H1 (cell line): ENCODE results near the gene PRTG. TPM values are rescaled to one million over a fixed set of nuclear protein-coding genes. Genes with fewer than 3 reads are reported as not detected.

Source experiments
- CTCF ChIA-PET: fragments of 300-600 bp; sonication (Branson Sonifier 250); formaldehyde crosslinking; loops from one replicate; lab custom pipeline; 2021; ENCODE audit not compliant: partially characterized antibody; lab: Charles Lee
- POLR2A ChIA-PET: fragments of 300-600 bp; sonication (Branson Sonifier 250); formaldehyde crosslinking; loops from one replicate; lab custom pipeline; 2021; ENCODE audit warnings: inconsistent platforms; ENCODE audit not compliant: partially characterized antibody; lab: Charles Lee
- DNase-seq, 2 experiments: peaks; one replicate each; pipeline versions ENCODE4 v3.0.0 to v3.0.0-alpha.2; 2010 to 2022; ENCODE audit warnings: low spot score in 2 of 2, low read depth in 1 of 2, mixed read lengths in 1 of 2
- FAIRE-seq: peaks from 2 replicates; lab custom pipeline; 2011; peaks lifted over from hg19 to GRCh38; lab: Jason Lieb, UNC
- H2AFZ ChIP-seq: 2 replicates; pipeline ENCODE4 v1.8.1; 2012; ENCODE audit warnings: low read length, inconsistent platforms
- H2AK5ac ChIP-seq: 2 replicates; pipeline ENCODE4 v1.6.1; 2013; ENCODE audit warnings: low read depth, low read length
- H2BK120ac ChIP-seq: replicated peaks from 2 replicates; pipeline ENCODE3; 2013; ENCODE audit warnings: low read depth, low read length, inconsistent platforms
- H2BK12ac ChIP-seq: 2 replicates; pipeline ENCODE4 v1.6.1; 2013; ENCODE audit warnings: low read depth, low read length
- H2BK15ac ChIP-seq: 2 replicates; pipeline ENCODE4 v1.6.1; 2013; ENCODE audit warnings: low read length
- H2BK20ac ChIP-seq: 2 replicates; pipeline ENCODE4 v1.6.1; 2013; ENCODE audit warnings: low read length
- H2BK5ac ChIP-seq: 2 replicates; pipeline ENCODE4 v1.6.1; 2013; ENCODE audit warnings: low read depth, low read length
- H3K14ac ChIP-seq: 2 replicates; pipeline ENCODE4 v1.6.1; 2013; ENCODE audit warnings: inconsistent platforms; ENCODE audit not compliant: insufficient read length
- H3K18ac ChIP-seq: 2 replicates; pipeline ENCODE4 v1.6.1; 2013; ENCODE audit warnings: low read length; ENCODE audit errors: extremely low read depth
- H3K23ac ChIP-seq: 2 replicates; pipeline ENCODE4 v1.6.1; 2013; ENCODE audit warnings: inconsistent platforms; ENCODE audit not compliant: insufficient read length
- H3K23me2 ChIP-seq: 2 replicates; pipeline ENCODE4 v1.6.1; 2013; ENCODE audit warnings: low read depth, low read length
- H3K27ac ChIP-seq: 2 replicates; pipeline ENCODE4 v1.6.1; 2011; ENCODE audit warnings: low read depth, low read length, inconsistent platforms
- H3K27me3 ChIP-seq, 4 experiments: replicated peaks in 1 of 4; 1 replicate in 1 of 4; 2 replicates in 3 of 4; pipeline versions ENCODE4 v1.6.1 to v1.8.1; 2011 to 2013; ENCODE audit warnings: low read length in 3 of 4, mild to moderate bottlenecking in 3 of 4, inconsistent platforms in 2 of 4, mixed read lengths in 2 of 4, moderate library complexity in 1 of 4; ENCODE audit not compliant: control insufficient read depth in 3 of 4, insufficient read depth in 3 of 4; ENCODE audit errors: extremely low read depth in 1 of 4
- H3K36me3 ChIP-seq, 4 experiments: 2 replicates each; pipeline versions ENCODE4 v1.6.1 to v1.8.1; 2011 to 2013; ENCODE audit warnings: mild to moderate bottlenecking in 4 of 4, low read length in 3 of 4, moderate library complexity in 2 of 4, control low read depth in 1 of 4, inconsistent platforms in 1 of 4; ENCODE audit not compliant: insufficient read depth in 4 of 4, control insufficient read depth in 2 of 4
- H3K4ac ChIP-seq: replicated peaks from 2 replicates; pipeline ENCODE3; 2013; ENCODE audit warnings: low read length, low read depth, mixed read lengths, inconsistent platforms; ENCODE audit not compliant: insufficient read length
- H3K4me1 ChIP-seq, 4 experiments: replicated peaks in 1 of 4; 1 replicate in 1 of 4; 2 replicates in 3 of 4; pipeline versions ENCODE4 v1.6.1 to v1.8.1; 2011 to 2013; ENCODE audit warnings: low read length in 3 of 4, inconsistent platforms in 2 of 4, mixed read lengths in 1 of 4; ENCODE audit not compliant: insufficient read depth in 4 of 4, control insufficient read depth in 3 of 4
- H3K4me2 ChIP-seq, 2 experiments: 2 replicates each; pipeline versions ENCODE4 v1.6.1 to v1.8.1; 2011 to 2013; ENCODE audit warnings: low read depth in 2 of 2, low read length in 2 of 2, control low read depth in 1 of 2, inconsistent platforms in 1 of 2, mild to moderate bottlenecking in 1 of 2; ENCODE audit not compliant: insufficient read depth in 1 of 2
- H3K4me3 ChIP-seq, 4 experiments: fragments of 200-600, 300-600 bp in 1 of 4; sonication (generic), shearing (Covaris generic), sonication (Bioruptor Twin) in 1 of 4; 2 replicates each; pipeline versions ENCODE4 v1.5.1 to v1.8.1; 2011 to 2016; ENCODE audit warnings: low read length in 4 of 4, low read depth in 3 of 4, control low read depth in 2 of 4, inconsistent platforms in 2 of 4, mild to moderate bottlenecking in 2 of 4, mixed read lengths in 1 of 4, moderate library complexity in 1 of 4; ENCODE audit not compliant: insufficient read depth in 2 of 4; ENCODE audit errors: extremely low read depth in 1 of 4
- H3K56ac ChIP-seq: replicated peaks from 2 replicates; pipeline ENCODE3; 2013; ENCODE audit warnings: low read depth, mild to moderate bottlenecking, mixed read lengths, low read length, inconsistent platforms; ENCODE audit not compliant: insufficient read length
- H3K79me1 ChIP-seq: 2 replicates; pipeline ENCODE4 v1.6.1; 2013; ENCODE audit warnings: low read depth, low read length, control low read depth
- H3K79me2 ChIP-seq, 2 experiments: 2 replicates each; pipeline versions ENCODE4 v1.6.1 to v1.8.1; 2012 to 2013; ENCODE audit warnings: low read length in 2 of 2, mild to moderate bottlenecking in 2 of 2, inconsistent platforms in 1 of 2; ENCODE audit not compliant: insufficient read depth in 2 of 2, control insufficient read depth in 1 of 2
- H3K9ac ChIP-seq, 4 experiments: replicated peaks in 1 of 4; 1 replicate in 1 of 4; 2 replicates in 3 of 4; pipeline versions ENCODE4 v1.6.1 to v1.8.1; 2011 to 2013; ENCODE audit warnings: low read depth in 3 of 4, low read length in 3 of 4, control low read depth in 2 of 4, mild to moderate bottlenecking in 2 of 4, moderate library complexity in 2 of 4, inconsistent platforms in 1 of 4; ENCODE audit errors: extremely low read depth in 1 of 4
- H3K9me3 ChIP-seq, 2 experiments: 2 replicates each; pipeline versions ENCODE4 v1.6.1 to v1.8.1; 2012 to 2013; ENCODE audit warnings: mild to moderate bottlenecking in 2 of 2, moderate library complexity in 2 of 2, control low read depth in 1 of 2, inconsistent platforms in 1 of 2, low read depth in 1 of 2, low read length in 1 of 2, mixed read lengths in 1 of 2; ENCODE audit not compliant: insufficient read depth in 2 of 2
- H4K20me1 ChIP-seq, 2 experiments: replicated peaks in 1 of 2; 2 replicates each; pipeline versions ENCODE3 to v1.8.1; 2011 to 2013; ENCODE audit warnings: inconsistent platforms in 2 of 2, low read length in 2 of 2, mild to moderate bottlenecking in 1 of 2; ENCODE audit not compliant: insufficient read depth in 2 of 2, control insufficient read depth in 1 of 2
- H4K5ac ChIP-seq: 2 replicates; pipeline ENCODE4 v1.6.1; 2013; ENCODE audit warnings: low read length, low read depth, mixed read lengths, inconsistent platforms; ENCODE audit not compliant: insufficient read length
- H4K8ac ChIP-seq: 2 replicates; pipeline ENCODE4 v1.8.0; 2013; ENCODE audit warnings: mild to moderate bottlenecking, moderate library complexity, low read length, inconsistent platforms; ENCODE audit not compliant: insufficient read depth; ENCODE audit errors: extremely low read depth
- H4K91ac ChIP-seq: replicated peaks from 2 replicates; pipeline ENCODE3; 2013; ENCODE audit warnings: low read length, mixed read lengths, inconsistent platforms; ENCODE audit not compliant: insufficient read length
- BRCA1 ChIP-seq: IDR thresholded peaks from 2 replicates; pipeline ENCODE4 v1.6.1; 2012; ENCODE audit warnings: low read depth, low read length, improper control_type of control experiment
- CEBPB ChIP-seq: IDR thresholded peaks from 2 replicates; pipeline ENCODE4 v1.6.1; 2012; ENCODE audit warnings: low read depth, low read length
- CTBP2 ChIP-seq: IDR thresholded peaks from 2 replicates; pipeline ENCODE4 v1.7.0; 2011; ENCODE audit warnings: borderline replicate concordance, mild to moderate bottlenecking, moderate library complexity, mixed read lengths, low read length; ENCODE audit not compliant: insufficient read depth, insufficient read length
- E2F6 ChIP-seq: IDR thresholded peaks from 2 replicates; pipeline ENCODE4 v1.6.1; 2012; ENCODE audit warnings: inconsistent platforms
- EGR1 ChIP-seq: IDR thresholded peaks from 2 replicates; pipeline ENCODE4 v1.6.1; 2011; ENCODE audit warnings: low read depth, low read length, borderline replicate concordance
- FOSL1 ChIP-seq: IDR thresholded peaks from 2 replicates; pipeline ENCODE4 v1.6.1; 2011; ENCODE audit warnings: mild to moderate bottlenecking, low read depth, low read length, moderate library complexity; ENCODE audit not compliant: insufficient read depth
- GTF2F1 ChIP-seq: IDR thresholded peaks from 2 replicates; pipeline ENCODE4 v1.6.1; 2012; ENCODE audit warnings: low read depth, low read length, improper control_type of control experiment, borderline replicate concordance
- POLR2A ChIP-seq, 2 experiments: IDR thresholded peaks; 1 replicate in 1 of 2; 2 replicates in 1 of 2; pipeline ENCODE4 v1.6.1; 2011; ENCODE audit warnings: low read depth in 2 of 2, low read length in 2 of 2, mild to moderate bottlenecking in 2 of 2; ENCODE audit errors: control extremely low read depth in 1 of 2
- POU5F1 ChIP-seq: IDR thresholded peaks from 2 replicates; pipeline ENCODE4 v1.6.1; 2011; ENCODE audit warnings: low read depth, mild to moderate bottlenecking, low read length, moderate library complexity
- SAP30 ChIP-seq: fragments of 300-600 bp; sonication (generic); IDR thresholded peaks from 2 replicates; pipeline ENCODE4 v1.7.1; 2012; ENCODE audit warnings: low read length, moderate library complexity, mild to moderate bottlenecking, inconsistent platforms; ENCODE audit not compliant: insufficient read depth, insufficient replicate concordance
- SP2 ChIP-seq: IDR thresholded peaks from 2 replicates; pipeline ENCODE4 v1.6.1; 2012; ENCODE audit warnings: mild to moderate bottlenecking, low read length, inconsistent platforms
- SUZ12 ChIP-seq: fragments of 200-600 bp; sonication (generic); IDR thresholded peaks from 2 replicates; pipeline ENCODE4 v1.6.1; 2012; ENCODE audit warnings: mild to moderate bottlenecking, inconsistent platforms, low read length, moderate library complexity, mixed read lengths
- TAF1 ChIP-seq: IDR thresholded peaks from 2 replicates; pipeline ENCODE4 v1.6.1; 2011; ENCODE audit warnings: mild to moderate bottlenecking, low read depth, low read length
- TAF7 ChIP-seq: optimal IDR thresholded peaks from 2 replicates; pipeline ENCODE3; 2011; ENCODE audit warnings: low read depth, mild to moderate bottlenecking, inconsistent platforms, low read length, moderate library complexity, borderline replicate concordance
- ZNF274 ChIP-seq: IDR thresholded peaks from 2 replicates; pipeline ENCODE4 v1.7.0; 2012; ENCODE audit warnings: low read length, borderline replicate concordance; ENCODE audit errors: extremely low read depth
- WGBS, 2 experiments: shearing (Covaris generic) in 1 of 2; methylation state at CpG; one replicate each; pipeline versions ENCODE4 v1.1.6 to v1.1.7; 2013 to 2015; ENCODE audit warnings: low lambda C conversion rate in 2 of 2, mixed read lengths in 2 of 2, inconsistent platforms in 1 of 2, low coverage in 1 of 2, missing lambda C conversion rate in 1 of 2; ENCODE audit not compliant: insufficient replicate concordance in 2 of 2, insufficient coverage in 1 of 2, insufficient read length in 1 of 2; ENCODE audit errors: extremely low coverage in 1 of 2, missing lambda C conversion rate in 1 of 2; 5-methylcytosine and 5-hydroxymethylcytosine counted together
- polyA plus RNA-seq, 7 experiments: library from polyadenylated mRNA; depleted of rRNA in 3 of 7; stranded (reverse) in 5 of 7; unstranded in 2 of 7; fragments of >200 nt in 5 of 7; fragments of 200-250 nt in 2 of 7; gene quantifications; 1 replicate in 5 of 7; 2 replicates in 1 of 7; 4 replicates in 1 of 7; pipeline versions ENCODE4 v1.2.1 to v1.2.3, GENCODE V29; 2011 to 2013; ENCODE audit warnings: missing spikeins in 2 of 7, mixed read lengths in 2 of 7
- total RNA-seq: library from RNA; stranded (reverse); fragmentation: NEBNext Ultra II Directional; extraction: Animal tissue kit (Norgen Biotek cat#: 25700); gene quantifications from 2 replicates; pipeline ENCODE4 v1.2.1, GENCODE V29; 2021

Gene PRTG
- total and polyA plus RNA-seq, 2 of the 8 experiments (the other 6 are each of a cell fraction or from before 2014, with no cell fraction given): 3.1 to 3.2 TPM

- Histone ChIP-seq H4K20me1 (no peaks in the 10 kb centered on the region), H3K18ac (no peak overlapping the region), H2AFZ (no peak overlapping the region), H4K8ac (no peak overlapping the region), H3K27ac (no peak overlapping the region), H3K4ac (no peak overlapping the region), H3K9ac (no peak overlapping the region; a peak in 1 of 7 replicates), H3K4me3 (no peak overlapping the region), H3K79me2 (no peaks in the 10 kb centered on the region), H3K4me2 (no peak overlapping the region), H3K36me3 (no peaks in the 10 kb centered on the region), H3K27me3 (no peaks in the 10 kb centered on the region), H2BK20ac (no peak overlapping the region), H3K23me2 (no peaks in the 10 kb centered on the region), H2AK5ac (no peak overlapping the region), H3K79me1 (no peaks in the 10 kb centered on the region), H4K5ac (peak overlapping the region; percentile 26), H3K9me3 (no peaks in the 10 kb centered on the region), H2BK15ac (no peak overlapping the region), H4K91ac (no peak overlapping the region), H3K4me1 (peaks cover 0 to 3% (median 0%) of the 10 kb centered on the region in 4 experiments; a peak in 2 of 7 replicates), H2BK120ac (no peak overlapping the region), H3K56ac (no peak overlapping the region), H2BK12ac (no peak overlapping the region), H2BK5ac (no peak overlapping the region), H3K14ac (no peak overlapping the region), H3K23ac (no peak overlapping the region)
- ChIA-PET CTCF (interaction anchor here (1.1 to 5.1 kb wide), 5 partner anchors 20 to 119 kb away, joined by 3 to 20 read pairs (median 7); no protein-coding TSS in a partner anchor), POLR2A (no interaction called here)
- WGBS, 2 experiments: 94% methylated on average over 3 of the region's 3 CpGs; no CpG with 5 or more reads in 1 of the 2 experiments
- FAIRE-seq: no peak
- DNase-seq: no peak
- TF ChIP-seq TAF7 (no peak), POU5F1 (no peak), BRCA1 (no peak), GTF2F1 (no peak), E2F6 (no peak), POLR2A (IDR thresholded peaks at IDR 0.05; ENCODE audit: control extremely low read depth in 1 of 2, low read depth in 2 of 2, low read length in 2 of 2) (no peak), TAF1 (no peak), SUZ12 (no peak), EGR1 (no peak), FOSL1 (no peak), CTBP2 (no peak), SP2 (no peak), CEBPB (no peak), SAP30 (no peak), ZNF274 (no peak)
Measured at GRCh38 chr15:55669270-55669669, 73.7 kb downstream of the PRTG start.
